GM12892 (cell line): ENCODE data around the gene ASB10.

Experiments used
- POLR2A ChIP-seq: IDR thresholded peaks from 2 replicates; pipeline ENCODE4 v1.6.1; 2011; ENCODE audit warnings: low read depth, low read length, control low read depth
- TAF1 ChIP-seq: IDR thresholded peaks from 2 replicates; pipeline ENCODE4 v1.6.1; 2011; ENCODE audit warnings: low read depth, mild to moderate bottlenecking, control low read depth, low read length, borderline replicate concordance

- no peak for TF ChIP-seq POLR2A
- TF ChIP-seq TAF1, result no peak
These were observed 58.3 kb downstream of the ASB10 start for GRCh38 chr7:151128716-151129115.
